Fibroblast of lung (primary cell): ENCODE data around the gene NINL. TPM values are rescaled to one million over a fixed set of nuclear protein-coding genes. Genes with fewer than 3 reads are reported as not detected.

Experiments
- DNase-seq, 2 donors: peaks; one replicate each; pipeline versions ENCODE4 v3.0.0 to v3.0.0-alpha.2; 2010; ENCODE audit warnings: low read depth in 2 of 2
- H2AFZ ChIP-seq: 2 replicates; pipeline ENCODE4 v1.5.1; 2012; ENCODE audit warnings: low read length, control low read depth, inconsistent platforms
- H3K27ac ChIP-seq: 2 replicates; pipeline ENCODE4 v1.5.1; 2011; ENCODE audit warnings: low read length, control low read depth; ENCODE audit not compliant: insufficient read depth
- H3K27me3 ChIP-seq: 2 replicates; pipeline ENCODE4 v1.5.1; 2011; ENCODE audit warnings: mild to moderate bottlenecking, low read length; ENCODE audit not compliant: control insufficient read depth, insufficient read depth
- H3K36me3 ChIP-seq: 2 replicates; pipeline ENCODE4 v1.5.1; 2011; ENCODE audit warnings: low read length; ENCODE audit not compliant: control insufficient read depth, insufficient read depth
- H3K4me1 ChIP-seq: 2 replicates; pipeline ENCODE4 v1.5.1; 2011; ENCODE audit warnings: low read length; ENCODE audit not compliant: control insufficient read depth, insufficient read depth; ENCODE audit errors: extremely low read depth
- H3K4me2 ChIP-seq: 2 replicates; pipeline ENCODE4 v1.5.1; 2011; ENCODE audit warnings: low read length, control low read depth; ENCODE audit not compliant: insufficient read depth; ENCODE audit errors: extremely low read depth
- H3K4me3 ChIP-seq, 4 experiments: fragments of 200-600 bp in 1 of 4; sonication (generic) in 1 of 4; replicated peaks in 1 of 4; 2 replicates each; pipeline ENCODE4 v1.5.1; 2011 to 2016; ENCODE audit warnings: low read length in 4 of 4, low read depth in 3 of 4, mild to moderate bottlenecking in 3 of 4, control low read depth in 2 of 4, inconsistent platforms in 1 of 4, mixed read lengths in 1 of 4; ENCODE audit not compliant: insufficient read depth in 1 of 4; ENCODE audit errors: control extremely low read depth in 1 of 4
- H3K79me2 ChIP-seq: 2 replicates; pipeline ENCODE4 v1.5.1; 2012; ENCODE audit warnings: mild to moderate bottlenecking, low read length, inconsistent platforms; ENCODE audit not compliant: control insufficient read depth, insufficient read depth
- H3K9ac ChIP-seq: 2 replicates; pipeline ENCODE4 v1.5.1; 2011; ENCODE audit warnings: mild to moderate bottlenecking, low read length, control low read depth; ENCODE audit not compliant: insufficient read depth
- H3K9me3 ChIP-seq: 2 replicates; pipeline ENCODE4 v1.5.1; 2012; ENCODE audit warnings: low read depth, low read length; ENCODE audit not compliant: control insufficient read depth, insufficient read depth
- H4K20me1 ChIP-seq: 2 replicates; pipeline ENCODE4 v1.5.1; 2011; ENCODE audit warnings: low read length; ENCODE audit not compliant: control insufficient read depth, insufficient read depth; ENCODE audit errors: extremely low read depth
- EZH2 ChIP-seq: IDR thresholded peaks from 2 replicates; pipeline ENCODE4 v1.5.1; 2012; ENCODE audit warnings: low read length, control low read depth, mild to moderate bottlenecking; ENCODE audit errors: missing control alignments
- polyA plus RNA-seq, 2 donors: library from polyadenylated mRNA; depleted of rRNA in 1 of 2; stranded (reverse) in 1 of 2; unstranded in 1 of 2; fragments of >200 nt; gene quantifications; 2 replicates each; pipeline ENCODE4 v1.2.1, GENCODE V29; 2011 to 2012; ENCODE audit warnings: missing spikeins in 1 of 2
- total RNA-seq: library from RNA; depleted of rRNA; stranded (reverse); fragments of >200 nt; gene quantifications from 2 replicates; pipeline ENCODE4 v1.2.1, GENCODE V29; 2014
- TF ChIP-seq, protein P1 (sequence below), 2 donors: IDR thresholded peaks in 1 of 2; conservative IDR thresholded peaks in 1 of 2; 1 replicate in 1 of 2; 2 replicates in 1 of 2; pipeline ENCODE4 v1.5.1; 2011 to 2012; ENCODE audit warnings: low read length in 2 of 2, control low read depth in 1 of 2, inconsistent platforms in 1 of 2, low read depth in 1 of 2, mild to moderate bottlenecking in 1 of 2

NINL gene
- total and polyA plus RNA-seq, 2 donors (not counting 1 experiment from before 2014, with no cell fraction given): 4.4 to 16.3 TPM

DNA sequence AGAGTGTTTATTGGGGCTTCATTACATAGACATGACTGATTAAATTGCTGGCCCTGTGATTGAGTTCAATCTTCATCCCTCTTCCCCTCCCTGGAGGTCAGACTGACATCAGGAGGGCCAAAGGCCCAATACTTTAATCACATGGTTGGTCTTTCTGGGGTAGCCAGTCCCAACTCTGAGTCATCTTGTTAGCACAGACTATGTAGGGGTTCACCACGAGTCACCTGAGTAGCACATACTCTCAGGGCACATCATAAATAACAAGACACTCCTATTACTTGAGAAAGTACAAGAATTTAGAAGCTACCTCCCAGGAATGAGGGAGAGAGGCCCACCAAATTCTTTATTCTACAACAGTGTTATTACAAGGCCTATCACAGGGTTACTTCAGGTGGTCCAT is 166.6 kb downstream of the NINL start:
- H3K9me3 ChIP-seq: no peaks in the 10 kb centered on the region
- H3K4me2 ChIP-seq: no peak overlapping the region
- no peaks in the 10 kb centered on the region for H4K20me1 ChIP-seq
- no peak overlapping the region for H3K4me3 ChIP-seq
- no peak for TF ChIP-seq EZH2
- TF ChIP-seq, protein P1, sequence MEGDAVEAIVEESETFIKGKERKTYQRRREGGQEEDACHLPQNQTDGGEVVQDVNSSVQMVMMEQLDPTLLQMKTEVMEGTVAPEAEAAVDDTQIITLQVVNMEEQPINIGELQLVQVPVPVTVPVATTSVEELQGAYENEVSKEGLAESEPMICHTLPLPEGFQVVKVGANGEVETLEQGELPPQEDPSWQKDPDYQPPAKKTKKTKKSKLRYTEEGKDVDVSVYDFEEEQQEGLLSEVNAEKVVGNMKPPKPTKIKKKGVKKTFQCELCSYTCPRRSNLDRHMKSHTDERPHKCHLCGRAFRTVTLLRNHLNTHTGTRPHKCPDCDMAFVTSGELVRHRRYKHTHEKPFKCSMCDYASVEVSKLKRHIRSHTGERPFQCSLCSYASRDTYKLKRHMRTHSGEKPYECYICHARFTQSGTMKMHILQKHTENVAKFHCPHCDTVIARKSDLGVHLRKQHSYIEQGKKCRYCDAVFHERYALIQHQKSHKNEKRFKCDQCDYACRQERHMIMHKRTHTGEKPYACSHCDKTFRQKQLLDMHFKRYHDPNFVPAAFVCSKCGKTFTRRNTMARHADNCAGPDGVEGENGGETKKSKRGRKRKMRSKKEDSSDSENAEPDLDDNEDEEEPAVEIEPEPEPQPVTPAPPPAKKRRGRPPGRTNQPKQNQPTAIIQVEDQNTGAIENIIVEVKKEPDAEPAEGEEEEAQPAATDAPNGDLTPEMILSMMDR (conservative IDR thresholded peaks at IDR 0.05 in 1 of 2, IDR thresholded peaks at IDR 0.05 in 1 of 2; ENCODE audit: low read depth in 1 of 2, low read length in 2 of 2): no peak
- peak overlapping the region; percentile 16 for H3K27ac ChIP-seq
- H3K79me2 ChIP-seq: no peaks in the 10 kb centered on the region
- H3K27me3 ChIP-seq: no peaks in the 10 kb centered on the region
- peaks cover 3% of the 10 kb centered on the region for H3K4me1 ChIP-seq
- H3K36me3 ChIP-seq: peaks cover 7% of the 10 kb centered on the region
- H2AFZ ChIP-seq: no peak overlapping the region
- DNase-seq: peak in 1 of 2 donors; percentile 21
- no peak overlapping the region for H3K9ac ChIP-seq

DNA sequence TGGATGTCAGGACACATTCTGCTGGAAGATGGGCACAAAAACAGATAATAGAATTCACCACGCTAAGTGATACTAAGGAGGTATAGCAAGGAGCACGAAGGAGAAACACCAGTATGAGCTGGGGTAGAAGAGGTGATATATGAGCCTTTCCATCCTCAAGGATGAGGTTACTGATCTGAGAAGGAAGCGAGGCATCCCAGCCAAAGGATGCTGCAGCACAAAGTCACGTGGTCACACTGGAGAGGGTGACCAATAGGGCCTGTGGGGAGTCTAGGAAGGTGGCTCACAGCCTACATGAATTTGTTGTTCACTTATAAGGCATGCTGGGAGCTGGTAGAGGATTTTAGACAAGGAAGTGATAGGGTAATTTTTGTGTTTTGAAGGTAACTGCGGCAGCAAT is 176.4 kb downstream of the NINL start:
- H3K27ac ChIP-seq: no peak overlapping the region
- H3K9me3 ChIP-seq: no peaks in the 10 kb centered on the region
- H3K27me3 ChIP-seq: no peaks in the 10 kb centered on the region
- peak overlapping the region in 2 of 4 experiments; percentile 83 to 93 for H3K4me3 ChIP-seq
- no peak overlapping the region for H2AFZ ChIP-seq
- H3K79me2 ChIP-seq: peaks cover 30% of the 10 kb centered on the region
- H3K4me2 ChIP-seq: peak overlapping the region; percentile 81
- H3K4me1 ChIP-seq: peaks cover 5% of the 10 kb centered on the region
- no peak overlapping the region for H3K9ac ChIP-seq
- no peaks in the 10 kb centered on the region for H3K36me3 ChIP-seq
- DNase-seq: no peak
- no peaks in the 10 kb centered on the region for H4K20me1 ChIP-seq
- TF ChIP-seq EZH2: no peak
- TF ChIP-seq, protein P1 (conservative IDR thresholded peaks at IDR 0.05 in 1 of 2, IDR thresholded peaks at IDR 0.05 in 1 of 2; ENCODE audit: low read depth in 1 of 2, low read length in 2 of 2): no peak

DNA sequence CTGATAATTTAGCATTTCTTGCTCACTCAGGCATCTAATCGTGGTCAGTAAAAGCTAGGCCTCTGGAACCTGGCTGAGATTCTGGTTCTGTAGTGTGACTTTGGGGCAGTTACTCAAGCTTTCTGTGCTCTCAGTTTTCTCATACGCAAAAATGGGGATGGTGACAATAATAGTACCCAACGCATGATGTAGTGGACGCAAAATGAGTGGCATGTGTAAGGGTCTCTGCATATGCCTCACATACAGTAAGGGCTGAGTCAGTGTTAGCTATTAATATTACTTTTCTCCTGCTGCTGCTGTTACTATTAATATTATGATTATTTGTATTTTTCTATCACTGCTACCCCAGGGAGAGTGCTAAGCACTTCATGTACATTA is 177.2 kb downstream of the NINL start:
- Histone ChIP-seq H2AFZ (peak overlapping the region; percentile 95), H3K9ac (peak overlapping the region; percentile 84), H3K9me3 (no peaks in the 10 kb centered on the region), H3K79me2 (peaks cover 30% of the 10 kb centered on the region), H3K4me3 (peak overlapping the region; percentile 83 to 93 (median 84)), H4K20me1 (no peaks in the 10 kb centered on the region), H3K36me3 (no peaks in the 10 kb centered on the region), H3K27me3 (no peaks in the 10 kb centered on the region), H3K4me2 (peak overlapping the region; percentile 81), H3K4me1 (peaks cover 5% of the 10 kb centered on the region), H3K27ac (peak overlapping the region; percentile 86)
- DNase-seq: no peak
- TF ChIP-seq EZH2: no peak
- TF ChIP-seq, protein P1 (conservative IDR thresholded peaks at IDR 0.05 in 1 of 2, IDR thresholded peaks at IDR 0.05 in 1 of 2; ENCODE audit: low read depth in 1 of 2, low read length in 2 of 2): no peak
